GM23338 (cell line): Measurements from ENCODE around the gene SH3TC1. TPM values are rescaled to one million over a fixed set of nuclear protein-coding genes. Genes with fewer than 3 reads are reported as not detected.
A peak's percentile ranks its signal among the peaks of the same experiment; 100 is the strongest.

Source experiments
- ATAC-seq: fragments of 200-7000 bp; cut with Tn5 transposase; 3 replicates; pipeline ENCODE4 v1.9.1; 2020
- DNase-seq: peaks from one replicate; pipeline ENCODE4 v3.0.0-alpha.2; 2015; ENCODE audit warnings: low spot score
- H2AFZ ChIP-seq: fragments of 200-600 bp; sonication (generic); 2 replicates; pipeline ENCODE4 v1.8.0; 2016; ENCODE audit warnings: antibody characterized with exemption, mild to moderate bottlenecking, moderate library complexity
- H3F3A ChIP-seq: fragments of 200-600 bp; sonication (generic); replicated peaks from 2 replicates; pipeline ENCODE4 v1.8.0; 2017; ENCODE audit warnings: antibody characterized with exemption, mixed run types, low read depth
- H3K27ac ChIP-seq: fragments of 200-600 bp; sonication (generic); 2 replicates; pipeline ENCODE4 v1.6.1; 2016; ENCODE audit warnings: low read depth
- H3K27me3 ChIP-seq: fragments of 200-600 bp; sonication (generic); 2 replicates; pipeline ENCODE4 v1.8.0; 2016; ENCODE audit warnings: mild to moderate bottlenecking, mixed run types, moderate library complexity; ENCODE audit not compliant: insufficient read depth
- H3K36me3 ChIP-seq: fragments of 200-600 bp; sonication (generic); 2 replicates; pipeline ENCODE4 v1.8.0; 2016; ENCODE audit warnings: mild to moderate bottlenecking; ENCODE audit not compliant: insufficient read depth
- H3K4me1 ChIP-seq: fragments of 200-600 bp; sonication (generic); 2 replicates; pipeline ENCODE4 v1.8.0; 2016; ENCODE audit warnings: mild to moderate bottlenecking, moderate library complexity; ENCODE audit not compliant: insufficient read depth
- H3K4me2 ChIP-seq: fragments of 200-600 bp; sonication (generic); 2 replicates; pipeline ENCODE4 v1.7.1; 2017; ENCODE audit warnings: mixed run types
- H3K4me3 ChIP-seq: fragments of 200-600 bp; sonication (generic); 2 replicates; pipeline ENCODE4 v1.6.1; 2016; ENCODE audit warnings: mixed run types
- H3K79me2 ChIP-seq: fragments of 200-600 bp; sonication (generic); replicated peaks from 2 replicates; pipeline ENCODE4 v1.8.0; 2017; ENCODE audit warnings: mild to moderate bottlenecking; ENCODE audit not compliant: insufficient read depth
- H3K9me2 ChIP-seq: fragments of 200-600 bp; sonication (generic); 2 replicates; pipeline ENCODE4 v1.8.0; 2017; ENCODE audit not compliant: insufficient read depth
- H4K20me1 ChIP-seq: fragments of 200-600 bp; sonication (generic); replicated peaks from 2 replicates; pipeline ENCODE4 v1.8.0; 2017; ENCODE audit warnings: mild to moderate bottlenecking; ENCODE audit not compliant: insufficient read depth
- H3K27ac Mint-ChIP-seq: 2 replicates; pipeline ENCODE4 v1.8.0; 2020; ENCODE audit warnings: inconsistent platforms, mild to moderate bottlenecking, moderate library complexity, mixed read lengths
- H3K27me3 Mint-ChIP-seq: 3 replicates; pipeline ENCODE4 v1.8.0; 2022; ENCODE audit warnings: low read depth, mild to moderate bottlenecking, moderate library complexity, mixed read lengths, inconsistent platforms; ENCODE audit not compliant: insufficient read depth, poor library complexity
- H3K36me3 Mint-ChIP-seq: 3 replicates; pipeline ENCODE4 v1.8.0; 2021; ENCODE audit warnings: low read depth, mild to moderate bottlenecking, inconsistent platforms, moderate library complexity, mixed read lengths
- H3K4me1 Mint-ChIP-seq: 3 replicates; pipeline ENCODE4 v1.8.0; 2020; ENCODE audit warnings: mild to moderate bottlenecking, inconsistent platforms, mixed read lengths
- H3K4me3 Mint-ChIP-seq: 3 replicates; pipeline ENCODE4 v1.8.0; 2021; ENCODE audit warnings: moderate library complexity, mild to moderate bottlenecking, inconsistent platforms, mixed read lengths
- H3K9me3 Mint-ChIP-seq: 3 replicates; pipeline ENCODE4 v1.8.0; 2020; ENCODE audit warnings: moderate library complexity, mild to moderate bottlenecking, inconsistent platforms, mixed read lengths
- CREB1 ChIP-seq: fragments of 250-450 bp; sonication (Bioruptor Pico); IDR thresholded peaks from 2 replicates; pipeline ENCODE4 v1.5.0; 2020; ENCODE audit warnings: low read depth, mild to moderate bottlenecking, moderate library complexity
- CTCF ChIP-seq, 2 experiments: fragments of 200-600 bp in 1 of 2; sonication (generic) in 1 of 2; conservative IDR thresholded peaks; 2 replicates each; pipeline versions ENCODE4 v1.5.1 to v1.6.1; 2016 to 2017; ENCODE audit warnings: antibody characterized with exemption in 2 of 2, low read depth in 2 of 2, mild to moderate bottlenecking in 2 of 2, moderate library complexity in 1 of 2
- ETS1 ChIP-seq: IDR thresholded peaks from 2 replicates; pipeline ENCODE4 v1.6.1; 2016; ENCODE audit warnings: antibody characterized with exemption
- JUNB ChIP-seq: IDR thresholded peaks from one replicate; pipeline ENCODE4 v1.6.1; 2016; ENCODE audit warnings: antibody characterized with exemption; ENCODE audit not compliant: unreplicated experiment
- POLR2AphosphoS5 ChIP-seq: IDR thresholded peaks from 2 replicates; pipeline ENCODE4 v1.6.1; 2016; ENCODE audit warnings: antibody characterized with exemption, low read depth
- STAT1 ChIP-seq: IDR thresholded peaks from one replicate; pipeline ENCODE4 v1.6.1; 2016; ENCODE audit warnings: antibody characterized with exemption; ENCODE audit not compliant: unreplicated experiment
- ZNF462 ChIP-seq: fragments of 250-450 bp; sonication (Bioruptor Pico); IDR thresholded peaks from 2 replicates; pipeline ENCODE4 v1.5.0; 2020; ENCODE audit warnings: mild to moderate bottlenecking, moderate library complexity
- polyA plus RNA-seq: library from polyadenylated mRNA; unstranded; fragments of >200 nt; fragmentation: Nextera tagmentation; extraction: Ambion mirVana; gene quantifications from 2 replicates; pipeline ENCODE4 v1.2.1, GENCODE V29; 2016
- total RNA-seq: library from RNA; depleted of rRNA; stranded (reverse); fragments of >200 nt; shearing (Covaris generic); gene quantifications from 2 replicates; pipeline ENCODE4 v1.2.3, GENCODE V29; 2014

The SH3TC1 gene
- total and polyA plus RNA-seq, 2 experiments from 2014 or later, result 0.07 TPM; not detected in 1

- TF ChIP-seq ZNF462 (CRISPR knock-in tag) (no peak), POLR2AphosphoS5 (no peak)
These were observed 16.8 kb upstream of the SH3TC1 start (continued) for GRCh38 chr4:8182294-8182693.

- Histone ChIP-seq H3K36me3 (no peaks in the 10 kb centered on the region), H3K4me1 (no peaks in the 10 kb centered on the region), H3K4me2 (no peak overlapping the region), H2AFZ (no peak overlapping the region), H3K27ac (no peak overlapping the region), H3K79me2 (no peaks in the 10 kb centered on the region), H3F3A (peaks cover 7% of the 10 kb centered on the region; the same call in 1 of the 2 replicates), H3K4me3 (no peak overlapping the region), H3K27me3 (no peaks in the 10 kb centered on the region), H4K20me1 (no peaks in the 10 kb centered on the region), H3K9me2 (no peaks in the 10 kb centered on the region)
- Mint-ChIP-seq H3K27me3 (peaks cover 5% of the 10 kb centered on the region), H3K9me3 (no peaks in the 10 kb centered on the region), H3K36me3 (no peaks in the 10 kb centered on the region), H3K4me3 (no peak overlapping the region), H3K4me1 (no peaks in the 10 kb centered on the region; the same call in 2 of the 3 replicates), H3K27ac (no peak overlapping the region)
- TF ChIP-seq POLR2AphosphoS5 (no peak), JUNB (no peak), STAT1 (no peak), CTCF (conservative IDR thresholded peaks at IDR 0.05; ENCODE audit: low read depth in 2 of 2) (no peak), ETS1 (no peak), CREB1 (no peak)
- DNase-seq (no peak), ATAC-seq (peak; percentile 38; the same call in 2 of the 3 replicates)
These were observed 16.0 kb upstream of the SH3TC1 start for GRCh38 chr4:8182858-8183725.
